Tibial nerve (tissue), 4 donors: ENCODE measurements around the gene RFX4. TPM values are rescaled to one million over a fixed set of nuclear protein-coding genes. Genes with fewer than 3 reads are reported as not detected.

Experiments used
- DNase-seq, 2 donors: peaks; one replicate each; pipeline ENCODE4 v3.0.0-alpha.2; 2019; ENCODE audit warnings: low spot score in 2 of 2
- H3K27ac ChIP-seq, 4 donors: fragments of 200-600 bp; sonication (generic) in 3 of 4; one replicate each; pipeline ENCODE4 v1.5.1; 2017 to 2019; ENCODE audit warnings: mild to moderate bottlenecking in 1 of 4
- H3K27me3 ChIP-seq, 2 donors: fragments of 200-600 bp; sonication (generic) in 1 of 2; one replicate each; pipeline versions ENCODE4 v1.5.1 to v1.6.0; 2017 to 2019
- H3K36me3 ChIP-seq, 3 donors: fragments of 200-600 bp; sonication (generic); one replicate each; pipeline ENCODE4 v1.5.1; 2018 to 2019
- H3K4me1 ChIP-seq, 4 donors: fragments of 200-600 bp; sonication (generic) in 3 of 4; one replicate each; pipeline ENCODE4 v1.5.1; 2017 to 2019
- H3K4me3 ChIP-seq, 4 donors: fragments of 200-600 bp; sonication (generic) in 3 of 4; one replicate each; pipeline ENCODE4 v1.5.1; 2017 to 2019; ENCODE audit warnings: mild to moderate bottlenecking in 1 of 4, moderate library complexity in 1 of 4
- H3K9me3 ChIP-seq, 4 donors: fragments of 200-600 bp; sonication (generic) in 3 of 4; one replicate each; pipeline ENCODE4 v1.5.1; 2017 to 2019
- CTCF ChIP-seq, 5 experiments: fragments of 200-600 bp in 3 of 5; fragments of 450-650 bp in 2 of 5; sonication (generic) in 3 of 5; IDR thresholded peaks; one replicate each; pipeline ENCODE4 v1.5.1; 2016 to 2019; ENCODE audit warnings: antibody characterized with exemption in 5 of 5, mild to moderate bottlenecking in 3 of 5, moderate library complexity in 2 of 5
- EP300 ChIP-seq, 2 donors: sonication (generic); formaldehyde crosslinking; IDR thresholded peaks; one replicate each; pipeline ENCODE4 v1.6.1; 2017; ENCODE audit warnings: antibody characterized with exemption in 2 of 2, mild to moderate bottlenecking in 1 of 2
- POLR2A ChIP-seq, 2 donors: fragments of 450-650 bp; IDR thresholded peaks; one replicate each; pipeline ENCODE4 v1.6.1; 2017; ENCODE audit warnings: antibody characterized with exemption in 2 of 2, mild to moderate bottlenecking in 2 of 2, moderate library complexity in 2 of 2
- WGBS, 2 donors: methylation state at CpG; one replicate each; pipeline ENCODE4 v1.1.5; 2018; 5-methylcytosine and 5-hydroxymethylcytosine counted together
- total RNA-seq, 4 donors: library from RNA; depleted of rRNA; stranded (reverse); fragments of >200 nt; gene quantifications; one replicate each; pipeline ENCODE4 v1.1.0, GENCODE V29; 2016

The RFX4 gene
- total RNA-seq, 4 donors from 2014 or later: not detected

- Histone ChIP-seq H3K36me3 (peaks cover 0 to 14% (median 0%) of the 10 kb centered on the region in 3 donors), H3K4me3 (no peak overlapping the region), H3K27ac (no peak overlapping the region), H3K27me3 (no peaks in the 10 kb centered on the region), H3K4me1 (peaks cover 0 to 9% (median 0%) of the 10 kb centered on the region in 4 donors), H3K9me3 (no peaks in the 10 kb centered on the region)
- 61 to 76% methylated on average over 1 of the region's 1 CpG for WGBS, 2 donors
- TF ChIP-seq POLR2A (IDR thresholded peaks at IDR 0.05) (no peak), EP300 (IDR thresholded peaks at IDR 0.05) (no peak), CTCF (IDR thresholded peaks at IDR 0.05) (no peak)
- DNase-seq: no peak
These were observed 211.6 kb downstream of the RFX4 start for GRCh38 chr12:106794369-106794768.

DNA sequence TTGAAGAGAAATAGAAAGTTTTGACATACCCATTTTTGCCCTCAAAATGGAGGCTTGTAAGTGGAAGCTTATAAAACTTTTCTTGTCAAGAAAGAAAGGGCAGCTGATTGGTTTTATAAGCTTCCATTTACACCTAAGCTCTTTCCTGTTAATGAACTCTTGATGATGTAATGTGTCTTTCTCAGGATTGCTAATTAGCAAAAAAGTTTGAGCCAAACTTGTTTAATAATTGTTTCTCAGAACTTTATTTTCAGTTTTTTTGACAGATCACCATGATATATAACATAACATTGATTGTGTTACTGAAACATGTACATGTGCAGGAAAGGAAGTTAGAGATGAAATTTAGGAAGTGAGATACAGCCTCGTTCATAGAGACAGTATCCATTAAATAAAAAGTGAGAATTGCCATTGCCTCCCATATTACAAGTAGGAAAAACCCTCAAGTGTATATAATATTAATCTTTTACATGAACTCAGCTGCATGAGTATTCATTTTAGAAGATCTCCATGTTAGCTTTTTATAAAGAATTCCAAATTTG lies 218.4 kb downstream of the RFX4 start:
- no peaks in the 10 kb centered on the region for H3K27me3 ChIP-seq
- no peak for DNase-seq
- no peaks in the 10 kb centered on the region for H3K9me3 ChIP-seq
- TF ChIP-seq POLR2A (IDR thresholded peaks at IDR 0.05) (no peak), EP300 (IDR thresholded peaks at IDR 0.05) (no peak)
- H3K4me1 ChIP-seq: peaks cover 0 to 3% (median 0%) of the 10 kb centered on the region in 4 donors
- no peak overlapping the region for H3K4me3 ChIP-seq
- 30 to 58% methylated on average over 1 of the region's 1 CpG for WGBS, 2 donors
- H3K36me3 ChIP-seq: peaks cover 0 to 13% (median 0%) of the 10 kb centered on the region in 3 donors
- no peak overlapping the region for H3K27ac ChIP-seq

DNA sequence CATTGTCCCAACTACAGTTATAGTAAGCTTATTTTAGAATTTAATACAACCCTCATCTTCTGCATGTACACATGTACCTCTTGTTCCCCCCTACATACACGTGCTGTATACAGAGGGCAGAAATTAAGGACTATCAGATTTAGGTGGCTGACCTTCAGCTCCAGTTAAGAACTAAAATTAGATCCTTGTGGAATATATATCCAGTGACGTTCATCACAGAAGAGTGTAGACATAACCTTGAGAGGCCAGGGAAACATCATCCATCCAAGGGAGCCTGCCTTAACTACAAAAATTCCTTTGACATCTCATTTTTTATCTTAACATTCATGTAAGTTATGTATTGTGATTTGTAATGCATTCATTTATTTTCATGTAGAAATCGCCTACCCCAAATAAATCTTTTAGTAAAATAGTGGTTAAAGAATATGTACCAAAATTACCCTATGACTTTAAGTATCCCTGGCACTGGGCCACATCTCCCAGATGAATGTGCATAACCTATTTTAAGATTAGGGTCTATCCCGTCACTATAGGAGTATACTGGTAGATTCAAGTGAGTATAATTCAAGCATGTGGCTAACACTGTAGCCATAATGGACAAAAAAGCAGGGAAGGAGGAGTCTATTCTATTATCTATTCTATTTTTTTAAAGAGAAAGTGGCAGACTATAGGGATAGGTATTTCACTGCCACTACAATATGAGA lies 219.2 kb downstream of the RFX4 start:
- 69 to 75% methylated on average over 4 of the region's 4 CpGs for WGBS, 2 donors
- H3K4me3 ChIP-seq: no peak overlapping the region
- H3K9me3 ChIP-seq: no peaks in the 10 kb centered on the region
- no peak for DNase-seq
- peaks cover 0 to 3% (median 0%) of the 10 kb centered on the region in 4 donors for H3K4me1 ChIP-seq
- H3K27ac ChIP-seq: no peak overlapping the region
- TF ChIP-seq POLR2A (IDR thresholded peaks at IDR 0.05): no peak
- TF ChIP-seq CTCF (IDR thresholded peaks at IDR 0.05): no peak
- no peak for TF ChIP-seq EP300 (IDR thresholded peaks at IDR 0.05)
- H3K36me3 ChIP-seq: peaks cover 0 to 19% (median 0%) of the 10 kb centered on the region in 3 donors
- H3K27me3 ChIP-seq: no peaks in the 10 kb centered on the region

DNA sequence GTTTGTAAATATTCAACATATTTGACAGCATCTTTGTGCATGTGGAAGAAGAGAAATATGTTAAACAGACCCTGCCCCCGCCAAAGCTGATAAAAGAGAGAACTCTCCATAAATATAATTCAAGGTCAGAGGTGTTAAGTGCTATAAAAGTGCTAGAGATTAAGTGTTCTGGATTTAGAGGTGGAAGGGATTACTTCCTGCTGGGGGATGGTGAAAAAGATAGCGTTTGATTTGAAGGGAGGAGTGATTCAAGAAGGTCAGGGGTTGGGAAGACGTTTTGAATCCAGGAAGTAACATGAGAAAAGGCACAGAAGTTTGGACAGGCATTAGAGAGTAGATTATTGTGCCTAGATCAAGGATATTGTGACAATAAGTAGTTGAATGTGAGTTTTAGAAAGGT lies 221.9 kb downstream of the RFX4 start:
- DNase-seq: no peak
- no peaks in the 10 kb centered on the region for H3K9me3 ChIP-seq
- no peak overlapping the region for H3K4me3 ChIP-seq
- 54 to 56% methylated on average over 3 of the region's 3 CpGs for WGBS, 2 donors
- H3K27me3 ChIP-seq: no peaks in the 10 kb centered on the region
- TF ChIP-seq CTCF (IDR thresholded peaks at IDR 0.05) (no peak), EP300 (IDR thresholded peaks at IDR 0.05) (no peak), POLR2A (IDR thresholded peaks at IDR 0.05) (no peak)
- peaks cover 0 to 19% (median 0%) of the 10 kb centered on the region in 3 donors for H3K36me3 ChIP-seq
- H3K4me1 ChIP-seq: peaks cover 0 to 3% (median 0%) of the 10 kb centered on the region in 4 donors
- no peak overlapping the region for H3K27ac ChIP-seq

Other genes starting within 250 kb of the RFX4 start
- 10 to 100 TPM in 1 of 4 donors, 1 to 10 TPM in 3; 6.3 to 21.0 (median 7.7) TPM for gene POLR3B, start 225.3 kb upstream of the RFX4 start, total RNA-seq
- gene RIC8B, start 191.7 kb downstream of the RFX4 start, total RNA-seq: 10 to 100 TPM; 15.1 to 24.9 (median 21.6) TPM